ENCODE measurements around the gene PAPPA2.

- TF ChIP-seq POLR2AphosphoS5 (IDR thresholded peaks at IDR 0.05; ENCODE audit: low read depth, low read length) (no peak), CTCF (IDR thresholded peaks at IDR 0.05; ENCODE audit: control extremely low read depth in 1 of 3, insufficient read depth in 1 of 3, low read depth in 1 of 3, low read length in 3 of 3) (no peak), EZH2 (IDR thresholded peaks at IDR 0.05; ENCODE audit: low read depth, low read length, severe bottlenecking) (no peak), CEBPB (IDR thresholded peaks at IDR 0.05; ENCODE audit: low read depth, low read length) (no peak), JUND (IDR thresholded peaks at IDR 0.05; ENCODE audit: low read length) (no peak), POU5F1 (IDR thresholded peaks at IDR 0.05; ENCODE audit: low read depth, low read length) (no peak), EP300 (IDR thresholded peaks at IDR 0.05; ENCODE audit: borderline replicate concordance in 1 of 2, low read depth in 2 of 2, low read length in 2 of 2) (no peak), POLR2A (IDR thresholded peaks at IDR 0.05; ENCODE audit: control extremely low read depth in 1 of 2, low read depth in 2 of 2, low read length in 2 of 2) (no peak), MAX (IDR thresholded peaks at IDR 0.05) (no peak), NRF1 (IDR thresholded peaks at IDR 0.05; ENCODE audit: low read depth, low read length) (no peak), ZNF274 (IDR thresholded peaks at IDR 0.05; ENCODE audit: borderline replicate concordance, extremely low read depth, low read length) (no peak), TAF1 (IDR thresholded peaks at IDR 0.05; ENCODE audit: low read depth, low read length) (no peak), GTF2F1 (IDR thresholded peaks at IDR 0.05; ENCODE audit: borderline replicate concordance, low read depth, low read length) (no peak)
Observed at GRCh38 chr1:176434234-176434633, 28.7 kb upstream of the PAPPA2 start.
